ENCODE results near the gene PCNT.

DNA sequence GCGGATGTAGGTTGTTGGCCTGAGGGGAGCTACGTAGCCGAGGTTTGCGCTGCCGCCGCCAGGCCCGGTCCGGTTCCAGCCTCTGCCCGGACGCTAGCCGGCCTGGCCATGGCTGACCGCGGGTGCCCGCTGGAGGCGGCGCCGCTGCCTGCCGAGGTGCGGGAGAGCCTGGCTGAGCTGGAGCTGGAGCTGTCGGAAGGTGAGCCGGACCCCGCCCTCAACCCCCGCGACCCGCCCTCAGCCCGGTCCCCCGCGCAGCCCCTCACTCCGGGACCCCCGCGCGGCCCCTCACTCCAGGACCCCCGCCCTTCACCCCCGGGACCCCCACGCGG lies 135.0 kb downstream of the PCNT start:
- TF ChIP-seq RFX5 (IDR thresholded peaks at IDR 0.05; ENCODE audit: low read depth, low read length) (no peak), POLR2A (IDR thresholded peaks at IDR 0.05; ENCODE audit: low read depth, low read length) (peak; percentile 80; the same call in 1 of the 2 replicates), HDAC2 (IDR thresholded peaks at IDR 0.05) (no peak), SPI1 (IDR thresholded peaks at IDR 0.05; ENCODE audit: borderline replicate concordance, insufficient read depth, low read depth, low read length) (no peak), FOXM1 (IDR thresholded peaks at IDR 0.05; ENCODE audit: low read depth, low read length) (no peak), EZH2 (IDR thresholded peaks at IDR 0.05; ENCODE audit: borderline replicate concordance, control insufficient read depth, low read depth, low read length) (no peak)
- TF ChIP-seq, protein P1, sequence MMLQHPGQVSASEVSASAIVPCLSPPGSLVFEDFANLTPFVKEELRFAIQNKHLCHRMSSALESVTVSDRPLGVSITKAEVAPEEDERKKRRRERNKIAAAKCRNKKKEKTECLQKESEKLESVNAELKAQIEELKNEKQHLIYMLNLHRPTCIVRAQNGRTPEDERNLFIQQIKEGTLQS (IDR thresholded peaks at IDR 0.05; ENCODE audit: borderline replicate concordance, extremely low read depth, low read depth, low read length), result no peak
- TF ChIP-seq, protein P2, sequence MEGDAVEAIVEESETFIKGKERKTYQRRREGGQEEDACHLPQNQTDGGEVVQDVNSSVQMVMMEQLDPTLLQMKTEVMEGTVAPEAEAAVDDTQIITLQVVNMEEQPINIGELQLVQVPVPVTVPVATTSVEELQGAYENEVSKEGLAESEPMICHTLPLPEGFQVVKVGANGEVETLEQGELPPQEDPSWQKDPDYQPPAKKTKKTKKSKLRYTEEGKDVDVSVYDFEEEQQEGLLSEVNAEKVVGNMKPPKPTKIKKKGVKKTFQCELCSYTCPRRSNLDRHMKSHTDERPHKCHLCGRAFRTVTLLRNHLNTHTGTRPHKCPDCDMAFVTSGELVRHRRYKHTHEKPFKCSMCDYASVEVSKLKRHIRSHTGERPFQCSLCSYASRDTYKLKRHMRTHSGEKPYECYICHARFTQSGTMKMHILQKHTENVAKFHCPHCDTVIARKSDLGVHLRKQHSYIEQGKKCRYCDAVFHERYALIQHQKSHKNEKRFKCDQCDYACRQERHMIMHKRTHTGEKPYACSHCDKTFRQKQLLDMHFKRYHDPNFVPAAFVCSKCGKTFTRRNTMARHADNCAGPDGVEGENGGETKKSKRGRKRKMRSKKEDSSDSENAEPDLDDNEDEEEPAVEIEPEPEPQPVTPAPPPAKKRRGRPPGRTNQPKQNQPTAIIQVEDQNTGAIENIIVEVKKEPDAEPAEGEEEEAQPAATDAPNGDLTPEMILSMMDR (IDR thresholded peaks at IDR 0.05 in 2 of 3, conservative IDR thresholded peaks at IDR 0.05 in 1 of 3; ENCODE audit: control insufficient read depth in 2 of 3, extremely low read depth in 1 of 3, insufficient read depth in 1 of 3, low read depth in 3 of 3, low read length in 3 of 3), result no peak
- TF ChIP-seq, protein P3, sequence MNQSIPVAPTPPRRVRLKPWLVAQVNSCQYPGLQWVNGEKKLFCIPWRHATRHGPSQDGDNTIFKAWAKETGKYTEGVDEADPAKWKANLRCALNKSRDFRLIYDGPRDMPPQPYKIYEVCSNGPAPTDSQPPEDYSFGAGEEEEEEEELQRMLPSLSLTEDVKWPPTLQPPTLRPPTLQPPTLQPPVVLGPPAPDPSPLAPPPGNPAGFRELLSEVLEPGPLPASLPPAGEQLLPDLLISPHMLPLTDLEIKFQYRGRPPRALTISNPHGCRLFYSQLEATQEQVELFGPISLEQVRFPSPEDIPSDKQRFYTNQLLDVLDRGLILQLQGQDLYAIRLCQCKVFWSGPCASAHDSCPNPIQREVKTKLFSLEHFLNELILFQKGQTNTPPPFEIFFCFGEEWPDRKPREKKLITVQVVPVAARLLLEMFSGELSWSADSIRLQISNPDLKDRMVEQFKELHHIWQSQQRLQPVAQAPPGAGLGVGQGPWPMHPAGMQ (IDR thresholded peaks at IDR 0.05; ENCODE audit: borderline replicate concordance), result no peak
